HG03558 (cell line): Measurements from ENCODE around the gene AK2.
"Not testable (repeated sequence)": the region's sequence is repeated elsewhere in the genome, so short reads cannot be mapped to it uniquely, and the experiment has no call there.

Experiments used
- ATAC-seq: cut with Tn5 transposase; IDR thresholded peaks from one replicate; pipeline ENCODE4 v1.9.1; 2021; ENCODE audit warnings: moderate number of reproducible peaks; ENCODE audit not compliant: unreplicated experiment; ENCODE audit errors: extremely low read depth

AK2 gene

DNA sequence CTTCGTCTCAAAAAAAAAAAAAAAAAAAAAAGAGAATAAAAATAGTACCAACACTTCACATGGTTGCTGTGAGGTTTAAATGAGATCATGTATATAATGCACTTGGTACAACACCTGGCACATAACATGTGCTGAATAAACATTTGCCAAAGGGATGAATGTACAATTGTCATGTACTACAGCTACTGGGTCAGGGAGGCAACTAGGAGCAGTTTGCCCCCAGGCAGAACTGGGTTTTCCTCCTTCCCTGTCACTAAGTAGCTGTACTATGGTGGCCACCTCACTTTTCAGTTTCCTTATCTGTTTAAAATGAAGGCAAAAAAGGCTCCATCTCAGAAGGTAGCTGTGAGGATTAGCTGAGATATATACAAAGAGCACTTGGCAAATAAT lies 11.5 kb downstream of the AK2 start:
- no peak for ATAC-seq

DNA sequence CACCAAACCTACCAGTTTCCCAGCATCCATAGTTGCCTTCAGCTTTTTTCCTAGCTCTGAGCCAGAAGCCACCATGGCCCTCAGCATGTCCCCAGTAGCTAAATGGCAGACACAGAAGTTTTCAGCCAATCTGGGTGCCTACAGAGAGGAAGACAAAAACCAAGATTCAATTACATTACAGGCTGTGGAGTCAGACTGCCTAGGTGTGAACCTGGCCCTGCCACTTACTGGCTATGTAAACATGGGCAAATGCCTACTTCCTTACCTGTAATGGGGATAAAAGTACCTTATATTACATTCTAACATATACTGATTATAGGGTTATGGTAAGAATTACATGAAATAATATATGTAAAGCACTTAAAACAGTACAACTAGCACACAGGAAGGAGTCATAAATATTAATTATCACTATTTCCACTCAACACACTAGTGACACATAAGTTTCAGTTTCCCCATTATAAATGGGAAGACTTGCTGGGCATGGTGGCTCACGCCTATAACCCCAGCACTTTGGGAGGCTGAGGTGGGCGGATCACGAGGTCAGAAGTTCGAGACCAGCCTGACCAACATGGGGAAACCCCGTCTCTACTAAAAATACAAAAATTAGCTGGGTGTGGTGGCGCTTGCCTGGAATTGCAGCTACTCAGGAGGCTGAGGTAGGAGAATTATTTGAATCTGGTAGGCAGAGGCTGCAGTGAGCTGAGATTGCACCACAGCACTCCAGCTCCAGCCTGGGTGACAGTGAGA lies 12.1 kb downstream of the AK2 start:
- ATAC-seq, result not testable (repeated sequence)

DNA sequence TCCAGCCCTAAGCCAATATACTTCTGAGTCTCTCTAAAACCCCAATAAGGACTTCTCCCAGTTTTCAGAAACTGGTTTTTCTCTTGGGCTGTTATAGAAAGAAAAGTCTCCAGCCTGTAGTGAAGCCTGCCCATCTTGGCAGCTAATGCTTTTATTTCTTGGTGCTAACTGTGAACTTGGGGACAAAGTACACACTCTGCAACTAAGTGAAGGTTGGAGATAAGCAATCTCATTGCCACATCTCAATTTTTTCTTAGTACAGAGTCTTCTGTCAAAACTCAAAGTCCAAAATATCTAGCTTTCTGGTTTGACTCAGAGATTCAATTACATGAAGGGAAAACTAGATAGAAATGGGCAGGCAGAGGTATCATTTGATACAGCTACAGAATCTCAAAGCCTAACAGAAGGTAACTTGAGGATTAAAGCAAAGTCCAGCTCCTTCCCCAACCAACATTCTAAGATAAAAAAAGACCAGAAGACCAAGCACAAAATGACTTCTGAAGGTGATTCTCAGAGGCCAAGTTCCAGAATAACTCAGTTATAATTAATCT lies 14.0 kb downstream of the AK2 start:
- no peak for ATAC-seq

DNA sequence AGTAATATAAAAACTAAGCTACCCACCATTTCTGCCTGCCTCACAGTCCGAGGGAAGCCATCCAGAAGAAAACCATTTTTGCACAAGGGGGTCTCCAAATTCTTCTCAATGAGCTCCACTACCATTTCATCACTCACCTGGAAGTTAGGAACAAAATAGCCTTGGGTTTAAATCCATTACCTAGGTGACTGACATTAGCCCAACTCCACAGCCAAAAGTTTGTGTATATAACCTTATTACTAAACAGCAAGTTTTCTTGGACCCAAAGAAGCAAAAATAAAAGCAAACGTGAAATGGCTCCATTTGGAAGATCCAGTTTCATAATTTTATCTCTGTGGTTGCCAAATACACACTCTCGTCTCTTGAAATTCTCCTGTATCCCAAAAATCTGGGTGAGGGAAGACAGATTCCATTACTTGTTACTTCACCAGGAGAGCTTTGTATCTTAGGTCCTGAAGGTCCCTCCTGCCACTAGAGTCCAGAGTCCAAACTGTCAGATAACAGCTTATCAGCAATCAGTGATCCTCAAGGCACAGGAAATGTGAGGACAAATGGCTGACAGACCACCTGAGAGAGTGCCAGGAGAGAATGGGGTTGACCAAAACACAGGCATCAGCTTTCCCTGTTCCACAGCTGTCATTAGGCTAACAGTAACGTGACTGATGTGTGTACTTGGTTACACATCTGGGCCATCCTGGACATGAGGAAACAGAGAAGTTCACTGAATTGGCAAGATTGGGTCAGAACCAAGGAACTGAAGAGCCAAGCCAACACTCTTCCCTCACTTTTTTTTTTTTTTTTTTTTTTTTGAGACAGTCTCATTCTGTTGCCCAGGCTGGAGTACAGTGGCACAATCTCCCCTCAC lies 14.9 kb downstream of the AK2 start:
- no peak for ATAC-seq

DNA sequence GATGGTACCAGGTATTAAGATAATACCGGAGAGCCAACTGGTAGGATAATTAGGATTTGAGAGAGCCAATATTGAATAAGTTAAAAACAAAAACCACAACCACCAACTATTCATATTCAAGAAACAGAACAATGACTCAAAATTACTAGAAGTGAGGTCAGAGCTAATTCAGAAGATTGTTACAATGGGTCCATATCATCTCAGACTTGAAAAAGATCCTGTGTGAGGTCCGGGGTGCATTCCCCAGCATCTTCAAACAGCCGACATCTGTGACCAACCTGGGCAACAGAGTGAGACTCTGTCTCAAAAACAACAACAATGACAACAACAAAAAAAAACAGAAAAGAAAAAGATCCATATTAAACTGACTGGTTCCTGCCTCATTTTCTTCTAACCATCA lies 18.6 kb downstream of the AK2 start:
- ATAC-seq, result no peak

DNA sequence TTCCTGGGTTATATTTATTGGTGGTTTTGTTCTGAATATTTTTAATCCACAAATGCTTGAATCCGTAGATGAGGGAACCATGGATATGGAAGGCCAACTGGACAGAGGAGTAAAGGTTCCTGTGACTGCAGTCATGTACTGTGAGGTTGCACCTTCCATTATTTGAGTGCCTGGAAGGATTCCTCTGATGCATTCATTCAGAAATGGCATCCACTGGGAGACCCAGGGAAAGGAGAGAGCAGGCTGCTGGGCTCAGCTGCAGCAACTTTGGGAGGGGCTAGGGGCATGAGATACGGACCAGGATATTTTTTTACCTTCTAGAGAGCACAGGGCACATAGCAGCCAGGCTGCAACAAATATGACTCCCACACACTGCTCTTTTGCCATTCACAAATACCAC lies 19.5 kb downstream of the AK2 start:
- no peak for ATAC-seq

DNA sequence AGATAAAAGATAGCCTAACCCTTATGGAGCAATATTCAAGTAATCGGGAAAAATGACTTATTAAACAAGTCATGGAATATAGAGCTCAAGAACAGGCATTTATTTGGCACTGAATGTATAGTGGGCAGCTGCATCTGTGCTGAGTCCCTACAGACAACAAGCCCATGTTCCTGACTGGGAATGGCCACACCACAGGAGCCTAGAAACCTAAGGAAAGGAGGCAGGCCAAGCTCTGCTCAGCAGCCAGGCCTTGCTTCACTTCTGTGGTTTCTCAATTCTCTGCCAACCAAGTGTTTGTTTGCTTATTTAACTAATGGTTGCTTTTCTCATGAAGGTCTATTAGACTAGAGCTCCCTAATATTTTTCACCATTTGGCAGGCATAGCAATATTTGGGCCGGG lies 21.5 kb downstream of the AK2 start:
- ATAC-seq, result no peak

DNA sequence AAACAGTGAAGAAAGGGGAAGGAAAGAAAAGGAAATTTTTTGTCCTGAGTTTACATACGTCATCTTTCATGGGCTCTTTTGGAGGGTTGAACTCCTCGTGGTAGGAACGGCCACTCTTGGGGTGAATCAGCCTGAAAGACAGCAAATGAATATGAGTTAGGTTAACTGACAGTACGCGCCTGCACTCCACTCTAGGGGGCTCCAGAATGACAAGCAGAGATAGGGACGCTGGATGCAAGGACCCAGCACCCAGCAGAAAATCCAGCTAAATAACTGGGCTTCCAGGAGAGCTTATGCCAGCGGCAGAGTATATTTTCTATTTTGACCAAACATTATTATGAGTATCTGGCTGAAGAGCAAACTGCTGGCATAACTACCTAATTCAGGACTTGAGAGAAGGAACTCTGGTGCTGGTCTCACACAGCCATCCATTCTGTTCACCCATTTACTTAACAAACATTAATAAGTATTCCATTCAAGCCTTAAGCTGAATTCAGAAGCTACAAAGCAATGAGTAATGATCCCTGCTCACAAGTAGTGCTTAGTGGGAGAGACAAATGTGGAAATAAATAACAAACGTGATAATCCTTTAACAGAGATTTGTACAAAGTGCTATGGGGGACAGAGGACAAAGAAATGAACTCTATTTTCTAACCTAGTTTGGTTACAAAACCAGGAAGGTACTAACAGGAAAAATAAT lies 22.1 kb downstream of the AK2 start:
- ATAC-seq, result no peak

DNA sequence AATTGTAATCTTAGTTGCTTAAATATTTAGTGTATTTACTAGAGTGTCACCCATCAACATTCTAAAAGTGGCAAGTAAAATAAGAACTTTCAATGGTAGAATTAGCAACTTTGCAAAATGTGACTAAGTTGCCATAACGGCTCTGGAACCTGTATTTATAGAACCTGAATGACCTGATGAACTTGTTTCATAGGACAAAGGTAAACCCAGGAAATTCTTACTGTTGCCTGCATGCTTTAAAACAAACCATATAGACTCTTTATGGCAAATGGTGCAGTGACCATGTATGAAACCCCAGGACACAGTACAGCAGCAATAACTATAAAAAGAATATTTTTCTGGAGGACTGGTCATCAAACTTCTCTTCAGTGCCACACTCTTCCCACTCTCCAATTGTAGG lies 22.9 kb downstream of the AK2 start:
- no peak for ATAC-seq

DNA sequence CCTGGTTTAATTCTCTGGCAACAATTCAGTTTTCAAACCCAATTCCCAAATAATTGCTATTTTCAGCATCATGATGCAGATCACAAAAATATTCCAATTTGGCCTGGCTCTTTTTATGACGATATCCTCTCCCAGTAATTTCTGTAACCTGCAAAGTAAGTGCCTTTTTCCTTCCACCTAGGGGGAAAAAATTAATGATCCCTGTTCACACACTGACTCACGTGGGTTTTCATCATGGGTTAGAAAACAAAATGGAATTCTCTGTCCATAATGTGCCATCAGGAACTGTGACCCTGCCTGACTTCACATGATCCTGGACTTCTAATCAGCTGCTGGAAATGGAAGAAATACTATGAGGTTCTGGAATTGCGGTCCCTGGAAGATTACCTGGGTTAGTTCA lies 24.5 kb downstream of the AK2 start:
- no peak for ATAC-seq

DNA sequence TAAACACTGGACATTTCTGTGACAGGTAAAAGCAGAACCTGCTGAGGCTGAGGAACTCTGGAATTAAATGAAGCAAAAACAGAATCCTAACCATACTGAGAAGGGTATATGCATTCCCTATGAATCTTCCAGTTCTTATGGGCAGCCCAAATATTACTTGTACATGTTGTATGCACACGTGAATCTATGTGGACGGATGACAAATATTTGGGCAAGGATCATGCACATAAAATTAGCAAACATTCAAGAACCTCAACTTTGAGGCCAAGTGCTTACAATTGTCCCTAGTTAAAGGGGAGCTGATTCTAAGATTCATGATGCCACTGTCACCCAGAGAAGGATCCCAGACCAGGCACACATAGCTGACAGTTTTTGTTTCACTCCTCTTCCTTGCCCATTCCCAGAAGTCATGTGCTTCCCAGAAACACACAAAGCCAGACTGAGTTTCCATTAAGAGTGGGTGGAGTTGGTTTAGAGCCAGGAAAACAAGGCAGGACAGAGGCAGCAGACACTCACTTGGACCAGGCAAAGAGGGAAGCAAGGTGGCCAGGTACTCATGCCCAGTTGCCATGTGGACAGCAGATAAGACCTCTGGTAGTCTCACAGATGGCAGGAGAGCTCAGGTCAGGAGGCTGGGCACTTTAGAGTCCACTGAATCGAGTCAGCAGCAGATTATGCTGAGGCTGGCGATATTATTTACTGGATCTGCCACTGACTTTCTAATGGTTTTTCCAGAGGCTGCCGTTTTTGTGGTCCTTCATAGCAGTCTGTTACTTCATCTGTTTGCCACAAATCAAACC lies 25.6 kb downstream of the AK2 start:
- ATAC-seq, result no peak

DNA sequence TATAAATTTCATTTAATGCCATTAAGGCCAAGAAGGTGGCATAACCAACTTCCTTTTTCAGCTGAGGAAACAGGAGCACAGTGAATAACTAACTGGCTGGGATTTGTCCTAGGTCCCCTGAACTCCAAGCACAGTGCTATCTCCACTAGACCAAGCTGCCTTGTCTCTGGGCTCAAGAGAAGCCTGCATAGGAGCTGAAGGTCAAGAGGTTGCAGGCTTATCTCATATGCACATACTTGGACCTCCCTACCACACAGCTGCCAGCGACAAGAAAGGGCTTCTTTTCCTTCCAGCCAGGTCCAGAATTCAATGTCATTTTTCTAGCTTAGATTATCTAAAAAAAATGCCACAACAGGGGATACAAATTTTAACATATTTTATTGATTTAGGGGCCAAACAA lies 27.1 kb downstream of the AK2 start:
- no peak for ATAC-seq

DNA sequence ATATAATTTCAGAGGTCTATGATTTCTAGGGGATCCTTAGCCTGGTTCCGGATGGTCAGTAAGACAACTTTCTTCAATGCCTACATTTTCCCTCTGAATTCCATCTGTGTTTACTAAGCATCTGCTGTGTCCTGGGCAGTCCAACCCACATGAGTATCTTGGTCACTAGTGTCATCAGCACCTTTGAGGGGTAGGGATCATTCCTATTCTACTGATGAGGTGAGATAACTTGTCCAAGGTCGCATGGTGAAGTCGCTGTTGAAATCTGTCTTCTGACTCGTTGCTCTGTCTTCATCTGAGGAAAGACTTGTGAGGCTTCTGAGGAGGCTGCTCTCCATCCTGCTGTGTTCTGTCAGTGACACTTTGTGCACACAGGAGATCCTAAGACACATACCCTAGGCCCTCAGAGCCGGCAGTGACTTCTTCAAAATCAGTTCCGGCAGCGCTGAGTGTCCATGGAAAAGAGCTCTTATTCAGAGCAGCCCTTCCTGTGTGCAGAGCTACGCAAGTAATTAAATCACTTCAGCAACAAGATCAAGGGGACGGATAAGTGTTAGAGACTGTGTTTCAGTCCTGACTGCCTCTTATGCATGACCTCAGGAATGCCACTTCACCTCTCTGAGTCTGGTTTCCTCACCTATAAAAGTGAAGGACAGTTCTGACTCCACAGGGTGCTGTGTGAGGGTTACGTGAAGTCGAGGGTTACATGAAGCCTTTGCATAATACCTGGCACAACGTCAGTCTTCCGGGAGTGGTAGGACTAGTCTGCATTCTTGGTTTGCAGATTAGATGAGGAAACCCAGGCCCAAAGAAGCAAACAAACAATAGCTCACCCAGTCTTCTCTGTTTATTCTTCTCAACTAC lies 28.4 kb downstream of the AK2 start:
- no peak for ATAC-seq

DNA sequence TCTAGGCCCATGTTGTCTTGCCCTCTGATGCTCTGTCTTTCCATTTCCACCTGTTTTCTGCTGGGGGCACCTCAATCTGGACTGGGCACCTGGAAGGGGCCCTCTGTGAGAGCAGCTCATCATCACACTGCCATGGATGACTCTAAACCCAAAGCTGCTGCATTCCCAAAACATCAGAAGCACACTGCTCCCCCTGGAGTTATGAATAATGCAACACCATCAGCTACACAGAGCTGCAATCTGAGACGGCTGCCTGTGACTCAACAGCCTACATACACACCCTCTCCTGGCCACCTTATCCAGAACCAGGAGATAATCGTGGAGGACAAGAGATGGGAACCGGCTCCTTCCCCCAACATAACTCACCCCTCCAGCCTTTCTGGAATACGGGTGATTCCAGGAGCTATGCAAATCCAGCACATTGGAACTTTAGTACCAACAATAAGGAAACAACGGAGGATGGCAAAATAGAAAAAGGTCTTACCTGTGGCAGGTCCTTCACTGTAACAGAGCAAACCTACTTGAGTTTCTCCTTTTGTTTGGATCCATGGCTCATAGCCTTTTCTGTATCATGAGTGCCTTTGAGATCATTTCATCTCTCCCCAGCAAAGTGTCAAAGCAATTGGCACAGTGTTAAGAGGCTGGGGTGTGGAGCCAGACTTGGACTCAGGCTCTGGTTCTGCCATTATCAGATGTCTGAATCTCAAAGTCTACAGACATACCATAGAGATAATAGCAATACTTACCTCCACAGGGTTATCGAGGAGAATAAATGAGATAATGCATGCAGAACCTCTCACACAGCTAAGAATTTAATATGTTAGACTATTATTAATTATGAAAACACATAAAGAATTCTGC lies 29.3 kb downstream of the AK2 start:
- ATAC-seq, result no peak

DNA sequence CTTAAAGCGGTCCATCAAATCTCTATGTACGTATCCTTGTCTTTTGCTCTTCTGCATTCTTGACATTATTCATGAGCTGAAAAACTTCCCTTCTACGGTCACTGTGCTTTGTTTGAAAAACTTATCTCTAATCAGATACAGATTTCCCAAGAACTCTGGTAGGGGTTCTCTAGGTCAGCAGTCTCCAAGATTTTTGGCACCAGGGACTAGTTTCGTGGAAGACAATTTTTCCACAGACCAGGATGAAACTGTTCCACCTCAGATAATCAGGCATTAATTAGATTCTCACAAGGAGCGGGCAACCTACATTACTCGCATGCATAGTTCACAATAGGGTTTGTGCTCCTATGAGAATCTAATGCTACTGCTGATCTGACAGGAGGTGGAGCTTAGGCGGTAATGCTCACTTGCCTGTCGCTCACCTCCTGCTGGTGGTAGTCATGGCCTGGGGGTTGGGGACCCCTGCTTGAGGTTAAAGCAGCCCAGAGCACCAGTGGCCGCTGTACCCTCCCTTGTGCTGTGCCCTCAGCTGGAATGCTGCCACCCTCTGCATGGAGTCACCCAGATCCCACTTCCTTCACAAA lies 30.8 kb downstream of the AK2 start:
- ATAC-seq, result no peak

DNA sequence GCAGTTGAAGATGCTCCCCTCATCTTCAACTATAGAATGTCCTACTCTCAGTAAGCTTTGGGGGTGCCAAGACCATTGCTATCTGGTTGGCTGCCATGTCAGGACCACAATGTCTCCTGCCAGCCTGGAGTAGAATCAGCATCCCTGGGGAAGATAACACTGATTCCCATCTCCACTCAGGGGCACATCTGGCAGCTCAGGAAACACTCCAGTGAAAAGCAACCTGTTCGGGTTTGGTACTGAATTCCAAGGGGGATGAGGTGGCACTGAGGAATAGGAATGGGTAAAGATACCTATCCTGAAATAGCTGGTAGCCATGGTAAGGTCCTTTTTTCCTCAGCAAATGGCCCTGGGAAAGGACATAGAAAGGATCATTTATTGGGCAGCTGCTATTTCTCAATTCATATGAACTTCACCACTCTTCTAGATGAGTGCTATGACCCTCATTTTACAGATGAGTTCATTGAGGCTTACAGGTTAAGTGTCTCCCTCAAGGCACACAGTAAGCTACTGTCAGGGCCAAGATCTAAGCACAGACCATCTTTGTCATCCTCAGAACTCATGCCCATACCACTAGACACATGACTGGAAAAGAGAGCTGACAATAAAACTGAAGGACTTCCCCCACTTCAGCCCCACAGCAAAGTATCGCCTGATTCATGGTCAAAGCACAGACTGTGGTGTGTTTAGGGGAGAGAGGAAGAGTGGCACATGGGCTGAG lies 31.4 kb downstream of the AK2 start:
- ATAC-seq, result no peak

DNA sequence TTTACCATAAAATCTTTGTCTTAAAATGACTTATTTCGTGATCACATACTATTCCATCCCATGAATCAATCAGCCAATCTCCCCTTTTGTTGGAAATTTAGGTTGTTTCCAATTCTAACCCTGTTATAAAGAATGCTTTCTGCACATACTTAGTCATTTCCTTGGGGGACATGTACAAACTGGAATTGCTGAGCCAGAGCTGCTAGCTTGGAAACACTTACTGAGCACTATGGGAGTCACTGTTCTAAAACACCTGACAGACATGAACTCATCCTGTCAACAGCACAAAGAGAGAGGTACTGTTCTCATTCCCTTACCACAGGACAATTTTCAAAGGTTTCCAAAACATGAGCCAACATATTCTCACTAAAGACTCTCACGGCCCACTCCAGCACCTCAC lies 32.1 kb downstream of the AK2 start:
- no peak for ATAC-seq
